K562 (cell line): ENCODE data around the gene FGR. TPM values are rescaled to one million over a fixed set of nuclear protein-coding genes. Genes with fewer than 3 reads are reported as not detected.

Experiments
- ATAC-seq: fragments of 200-7000 bp; cut with Tn5 transposase; 3 replicates; pipeline ENCODE4 v1.9.1; 2020; ENCODE audit warnings: moderate library complexity
- BruUV-seq: library from RNA; stranded (reverse); fragments of 400-500 nt; replicated peaks from 2 replicates; lab custom pipeline; 2021; lab: Mats Ljungman, UMichigan
- CTCF ChIA-PET: fragments of 300-600 bp; formaldehyde crosslinking; extraction: SDS; loops from one replicate; lab custom pipeline; 2021; ENCODE audit warnings: low intra/inter-chr PET ratio; lab: Yijun Ruan, JAX
- POLR2A ChIA-PET: fragments of 300-600, 350-650 bp; sonication (Branson Sonifier 250); formaldehyde crosslinking; extraction: SDS; loops from one replicate; lab custom pipeline; 2021; ENCODE audit warnings: antibody characterized with exemption, inconsistent platforms; lab: Yijun Ruan, JAX
- DNase-seq, 4 experiments: peaks; one replicate each; pipeline versions ENCODE4 v3.0.0 to v3.0.0-alpha.2; 2011 to 2018; ENCODE audit warnings: low spot score in 3 of 4, mixed read lengths in 3 of 4; ENCODE audit errors: extremely low read depth in 1 of 4
- FAIRE-seq: peaks from 2 replicates; lab custom pipeline; 2011; peaks lifted over from hg19 to GRCh38; lab: Jason Lieb, UNC
- H2AFZ ChIP-seq: 2 replicates; pipeline ENCODE4 v1.6.0; 2011; ENCODE audit warnings: low read depth, low read length, control low read depth, inconsistent platforms
- H3K27ac ChIP-seq: fragments of 200-600 bp; 3 replicates; pipeline ENCODE4 v1.8.0; 2011; ENCODE audit warnings: low read depth, mild to moderate bottlenecking, control low read depth, inconsistent platforms, low read length, moderate library complexity, mixed read lengths; ENCODE audit errors: extremely low read depth
- H3K27me3 ChIP-seq, 2 experiments: fragments of 300-600 bp in 1 of 2; 2 replicates in 1 of 2; 3 replicates in 1 of 2; pipeline versions ENCODE4 v1.6.0 to v1.8.0; 2011; ENCODE audit warnings: inconsistent platforms in 2 of 2, low read length in 2 of 2, mild to moderate bottlenecking in 1 of 2, mixed read lengths in 1 of 2, moderate library complexity in 1 of 2; ENCODE audit not compliant: control insufficient read depth in 2 of 2, insufficient read depth in 2 of 2
- H3K36me3 ChIP-seq: fragments of 300-600 bp; 3 replicates; pipeline ENCODE4 v1.8.0; 2011; ENCODE audit warnings: mild to moderate bottlenecking, low read length, inconsistent platforms; ENCODE audit not compliant: control insufficient read depth, insufficient read depth
- H3K4me1 ChIP-seq, 2 experiments: fragments of 200-600 bp in 1 of 2; replicated peaks in 1 of 2; 2 replicates in 1 of 2; 3 replicates in 1 of 2; pipeline versions ENCODE4 v1.5.1 to v1.8.0; 2011; ENCODE audit warnings: inconsistent platforms in 2 of 2, low read length in 2 of 2, mild to moderate bottlenecking in 1 of 2, mixed read lengths in 1 of 2, moderate library complexity in 1 of 2; ENCODE audit not compliant: control insufficient read depth in 2 of 2, insufficient read depth in 2 of 2
- H3K4me2 ChIP-seq: 2 replicates; pipeline ENCODE4 v1.6.1; 2011; ENCODE audit warnings: low read length, control low read depth, inconsistent platforms, mixed read lengths; ENCODE audit not compliant: insufficient read depth
- H3K4me3 ChIP-seq: fragments of 200-600 bp; sonication (generic), shearing (Covaris generic); 2 replicates; pipeline ENCODE4 v1.5.1; 2016; ENCODE audit warnings: control low read depth, inconsistent platforms
- H3K79me2 ChIP-seq: fragments of 200-600 bp; 3 replicates; pipeline ENCODE4 v1.8.0; 2011; ENCODE audit warnings: low read length, inconsistent platforms; ENCODE audit not compliant: control insufficient read depth, insufficient read depth
- H3K9ac ChIP-seq, 2 experiments: 2 replicates each; pipeline versions ENCODE4 v1.6.0 to v1.6.1; 2011; ENCODE audit warnings: low read depth in 2 of 2, low read length in 2 of 2, control low read depth in 1 of 2, inconsistent platforms in 1 of 2, mild to moderate bottlenecking in 1 of 2, mixed read lengths in 1 of 2; ENCODE audit not compliant: insufficient read depth in 1 of 2
- H3K9me1 ChIP-seq: one replicate; pipeline ENCODE4 v1.6.0; 2011; ENCODE audit warnings: inconsistent platforms, mild to moderate bottlenecking, low read length, moderate library complexity; ENCODE audit not compliant: control insufficient read depth, insufficient read depth
- H3K9me3 ChIP-seq: replicated peaks from 2 replicates; pipeline ENCODE4 v1.5.1; 2011; ENCODE audit warnings: low read depth, low read length, inconsistent platforms; ENCODE audit not compliant: control insufficient read depth, insufficient read depth
- H4K20me1 ChIP-seq: replicated peaks from 2 replicates; pipeline ENCODE4 v1.6.1; 2011; ENCODE audit warnings: low read length, inconsistent platforms, mixed read lengths; ENCODE audit not compliant: control insufficient read depth, insufficient read depth
- CBFB ChIP-seq: sonication (generic); formaldehyde crosslinking; IDR thresholded peaks from 2 replicates; pipeline ENCODE4 v1.4.0; 2020; ENCODE audit warnings: mild to moderate bottlenecking, missing genetic modification reagents
- CREBBP ChIP-seq: IDR thresholded peaks from one replicate; pipeline ENCODE4 v1.6.1; 2012; ENCODE audit warnings: low read depth, mild to moderate bottlenecking, control low read depth, inconsistent platforms, low read length
- ESRRA ChIP-seq: fragments of 450-650 bp; IDR thresholded peaks from 2 replicates; pipeline ENCODE4 v1.6.1; 2014; ENCODE audit warnings: low read depth, mild to moderate bottlenecking, moderate library complexity, borderline replicate concordance
- GABPB2 ChIP-seq: fragments of 250-450 bp; sonication (Bioruptor Pico); conservative IDR thresholded peaks from 2 replicates; pipeline ENCODE4 v1.5.1; 2021; ENCODE audit warnings: mild to moderate bottlenecking
- KLF16 ChIP-seq: IDR thresholded peaks from 2 replicates; pipeline ENCODE4 v1.6.1; 2016; ENCODE audit warnings: antibody characterized with exemption
- PHB2 ChIP-seq: fragments of 450-650 bp; IDR thresholded peaks from 2 replicates; pipeline ENCODE4 v1.6.1; 2017; ENCODE audit warnings: low read depth
- PKNOX1 ChIP-seq: fragments of 450-650 bp; IDR thresholded peaks from 2 replicates; pipeline ENCODE4 v1.6.1; 2016
- TGIF2 ChIP-seq: sonication (generic); formaldehyde crosslinking; IDR thresholded peaks from 2 replicates; pipeline ENCODE4 v1.8.1; 2022; ENCODE audit warnings: mild to moderate bottlenecking, missing genetic modification reagents, moderate library complexity
- U2AF2 ChIP-seq: fragments of 200-400 bp; formaldehyde crosslinking; optimal IDR thresholded peaks from 2 replicates; pipeline ENCODE3; 2017; ENCODE audit warnings: low read depth, mild to moderate bottlenecking, low read length
- XRCC3 ChIP-seq: fragments of 450-650 bp; IDR thresholded peaks from 2 replicates; pipeline ENCODE4 v1.6.1; 2017; ENCODE audit warnings: mild to moderate bottlenecking, moderate library complexity
- ZBTB7A ChIP-seq: IDR thresholded peaks from 2 replicates; pipeline ENCODE4 v1.6.1; 2011; ENCODE audit warnings: low read depth, mild to moderate bottlenecking, low read length, moderate library complexity, borderline replicate concordance; ENCODE audit not compliant: control insufficient read depth
- ZNF184 ChIP-seq: sonication (generic); formaldehyde crosslinking; IDR thresholded peaks from 2 replicates; pipeline ENCODE4 v1.5.0; 2020; ENCODE audit warnings: missing genetic modification reagents
- ZNF354B ChIP-seq: fragments of 250-450 bp; sonication (Bioruptor Pico); IDR thresholded peaks from 2 replicates; pipeline ENCODE4 v1.4.0; 2020
- ZNF449 ChIP-seq: fragments of 250-450 bp; sonication (Bioruptor Pico); IDR thresholded peaks from 2 replicates; pipeline ENCODE4 v1.8.0; 2022; ENCODE audit warnings: moderate library complexity, mild to moderate bottlenecking, inconsistent platforms
- WGBS: fragments of 100-300 bp; shearing (Covaris generic); methylation state at CpG from one replicate; pipeline ENCODE4 v1.1.6; 2016; ENCODE audit warnings: low coverage, mixed read lengths; ENCODE audit not compliant: insufficient coverage; ENCODE audit errors: missing lambda C conversion rate; 5-methylcytosine and 5-hydroxymethylcytosine counted together
- in situ Hi-C: fragments of 300-500 bp; cut with MboI; formaldehyde crosslinking; loops from 4 replicates; pipeline ENCODE4 v1.15.0; 2018; ENCODE audit warnings: inconsistent platforms, mixed read lengths
- intact Hi-C: fragments of 100-400 bp; cut with micrococcal nuclease; formaldehyde crosslinking; loops from 2 replicates; pipeline ENCODE4 v1.14.2; 2022
- polyA plus RNA-seq, 8 experiments: library from polyadenylated mRNA; depleted of rRNA in 4 of 8; stranded (reverse) in 5 of 8; unstranded in 3 of 8; fragments of >200 nt; fragmentation: Nextera tagmentation in 2 of 8; fragmentation: Illumina TruSeq in 1 of 8; extraction: Ambion mirVana in 2 of 8; extraction: Trizol in 1 of 8; gene quantifications; 2 replicates each; pipeline versions ENCODE4 v1.2.1 to v1.2.3, GENCODE V29; 2011 to 2014; ENCODE audit warnings: inconsistent platforms in 1 of 8, missing spikeins in 1 of 8
- total RNA-seq, 7 experiments: library from RNA; depleted of rRNA in 6 of 7; stranded (reverse); fragments of >200 nt in 6 of 7; fragmentation: Illumina TruSeq in 2 of 7; extraction: Trizol in 2 of 7; gene quantifications; 2 replicates each; pipeline versions ENCODE4 v1.2.1 to v1.2.3, GENCODE V29; 2011 to 2021; ENCODE audit warnings: low replicate concordance in 1 of 7
- TF ChIP-seq, protein P1 (sequence below), 3 experiments: fragments of 200-800 bp in 1 of 3; sonication (Bioruptor generic) in 1 of 3; sonication (generic) in 1 of 3; formaldehyde crosslinking in 1 of 3; IDR thresholded peaks; 2 replicates each; pipeline versions ENCODE4 v1.6.1 to v1.8.0; 2016 to 2022; ENCODE audit warnings: mild to moderate bottlenecking in 2 of 3, missing compliant biosample characterization in 2 of 3, missing genetic modification characterization in 2 of 3, missing genetic modification reagents in 1 of 3

FGR gene
- total and polyA plus RNA-seq, 9 of the 15 experiments (the other 6 are each of a cell fraction or from before 2014, with no cell fraction given), result 0.04 to 0.11 TPM; not detected in 7

DNA sequence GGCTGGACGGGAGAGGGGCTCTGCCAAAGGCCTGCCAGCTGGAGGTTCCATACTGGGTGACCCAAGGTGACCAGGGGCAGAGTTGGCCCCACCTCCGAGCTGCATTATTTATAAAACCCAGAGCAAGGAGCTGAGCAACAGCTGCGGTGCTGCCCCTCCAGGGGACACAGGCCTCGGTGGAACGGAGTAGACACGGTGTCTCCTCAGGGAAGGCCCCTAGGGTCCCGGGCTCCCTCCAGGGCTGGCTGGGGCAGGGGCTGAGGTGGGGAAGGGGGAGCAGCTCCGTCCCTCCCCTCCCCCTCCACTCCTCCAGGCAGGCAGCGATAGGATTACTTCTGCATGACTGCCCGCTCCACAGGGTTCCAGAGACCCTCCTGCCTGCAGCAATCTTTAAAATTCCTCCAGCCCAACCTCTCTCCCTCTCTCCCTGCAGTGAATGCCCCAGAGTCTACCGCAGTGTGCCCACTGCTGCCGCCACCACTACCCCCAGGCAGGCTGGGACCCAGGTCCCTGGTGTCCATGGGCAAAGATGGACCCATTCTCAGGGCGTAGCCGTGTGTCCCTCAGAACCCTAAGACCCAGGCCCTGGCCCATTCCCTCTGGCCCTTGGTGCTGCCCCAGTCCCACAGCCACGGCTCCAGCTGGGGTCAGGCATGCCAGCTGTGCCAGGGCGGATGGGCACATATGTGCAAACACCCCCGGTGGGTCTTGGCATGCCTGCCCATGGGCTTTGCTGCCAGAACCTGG, 41.9 kb downstream of the FGR start (continued):
- no peak for TF ChIP-seq ZNF184 (CRISPR knock-in tag)
- no peak for TF ChIP-seq XRCC3
- TF ChIP-seq ZNF354B (CRISPR knock-in tag), result no peak
- TF ChIP-seq PHB2, result no peak

DNA sequence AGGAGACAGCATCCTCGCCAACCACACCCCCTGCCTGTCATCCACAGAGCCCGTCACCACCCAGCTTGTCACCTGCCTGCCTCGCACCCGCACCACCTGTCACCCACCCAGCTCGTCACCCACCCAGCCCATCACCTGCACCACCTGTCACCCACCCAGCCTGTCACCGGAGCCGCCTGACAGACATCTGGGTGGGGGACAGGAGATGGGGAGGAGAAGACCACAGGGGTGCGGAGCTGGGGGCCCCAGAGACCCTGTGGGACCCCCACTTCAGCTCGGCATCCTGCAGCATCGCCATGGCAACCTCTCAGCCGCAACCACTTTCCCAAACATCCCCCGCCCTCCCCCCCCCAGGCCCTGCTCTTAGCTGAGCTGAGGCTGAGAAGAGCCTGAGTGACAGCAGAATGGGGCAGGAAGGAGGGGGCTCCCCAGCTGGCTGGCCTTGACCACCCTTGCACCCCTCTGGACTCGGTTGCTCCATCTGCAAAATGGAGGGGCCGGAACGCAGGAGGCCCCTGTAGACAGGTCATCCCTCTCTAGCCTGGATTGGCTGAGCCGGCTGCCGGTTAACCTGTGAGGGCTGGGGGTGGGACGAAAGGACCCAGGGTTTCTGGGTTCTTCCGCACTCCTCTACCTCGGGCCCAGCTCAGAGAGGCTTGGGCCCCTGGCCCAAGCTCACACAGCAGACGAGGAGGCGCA, 42.6 kb downstream of the FGR start:
- no peak for DNase-seq
- Histone ChIP-seq H3K9ac (peak overlapping the region in 1 of 2 experiments; percentile 45; a peak in 1 of 4 replicates), H3K27ac (no peak overlapping the region), H3K27me3 (no peaks in the 10 kb centered on the region), H2AFZ (no peak overlapping the region), H4K20me1 (peaks cover 51% of the 10 kb centered on the region), H3K9me3 (no peaks in the 10 kb centered on the region), H3K79me2 (peaks cover 70% of the 10 kb centered on the region), H3K4me3 (no peak overlapping the region), H3K4me1 (peaks cover 23 to 67% of the 10 kb centered on the region in 2 experiments), H3K36me3 (peaks cover 54% of the 10 kb centered on the region; the same call in 2 of the 3 replicates), H3K4me2 (no peak overlapping the region), H3K9me1 (peaks cover 10% of the 10 kb centered on the region)
- BruUV-seq, result no TSS peak
- in situ Hi-C loops (no loop called here), intact Hi-C loops (no loop called here)
- ChIA-PET CTCF (no interaction called here), POLR2A (interaction anchor here (0.6 to 4.5 kb wide), 4 partner anchors 9 to 482 kb away, joined by 3 to 28 read pairs (median 3); no protein-coding TSS in a partner anchor)
- FAIRE-seq, result no peak
- ATAC-seq, result no peak
- WGBS, result 96% methylated on average over 16 of the region's 22 CpGs
- TF ChIP-seq GABPB2, result no peak
- no peak for TF ChIP-seq KLF16
- 0 out of 2 replicates have a peak, but pooled peaks have one; percentile 25 for TF ChIP-seq ZBTB7A
- TF ChIP-seq PKNOX1, result peak; percentile 65
- no peak for TF ChIP-seq TGIF2 (CRISPR knock-in tag)
- no peak for TF ChIP-seq CBFB (CRISPR knock-in tag)
- TF ChIP-seq, protein P1, sequence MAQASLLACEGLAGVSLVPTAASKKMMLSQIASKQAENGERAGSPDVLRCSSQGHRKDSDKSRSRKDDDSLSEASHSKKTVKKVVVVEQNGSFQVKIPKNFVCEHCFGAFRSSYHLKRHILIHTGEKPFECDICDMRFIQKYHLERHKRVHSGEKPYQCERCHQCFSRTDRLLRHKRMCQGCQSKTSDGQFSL (CRISPR knock-in tag; IDR thresholded peaks at IDR 0.05), result 0 out of 2 replicates have a peak, but pooled peaks have one; percentile 12
- TF ChIP-seq, protein P1 (tag; IDR thresholded peaks at IDR 0.05), result no peak
- TF ChIP-seq U2AF2, result no peak
- no peak for TF ChIP-seq ZNF449
- no peak for TF ChIP-seq CREBBP
- no peak for TF ChIP-seq ESRRA
